ENCODE measurements around the gene SLC39A2. TPM values are rescaled to one million over a fixed set of nuclear protein-coding genes. Genes with fewer than 3 reads are reported as not detected.

SLC39A2 gene
- total RNA-seq, 4 donors from 2014 or later: not detected

DNA sequence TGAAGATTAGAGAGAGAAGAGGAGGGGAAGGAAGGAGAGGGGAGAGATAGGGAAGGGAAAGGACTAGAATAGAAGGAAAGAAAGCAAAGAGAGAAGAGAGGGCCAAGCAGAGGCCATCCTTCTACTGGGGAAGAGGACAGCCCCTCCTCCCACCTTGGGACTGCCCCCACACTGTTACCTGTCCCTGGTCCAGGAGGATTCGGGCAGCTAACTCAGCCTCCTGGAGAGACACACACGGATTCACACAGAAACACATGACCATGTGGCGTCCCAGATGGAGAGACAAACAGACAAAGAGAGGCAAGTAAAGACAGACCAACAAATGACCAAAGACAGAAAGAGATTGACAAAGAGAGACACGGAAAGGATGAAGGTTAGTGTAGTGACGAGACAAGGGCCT lies 23.6 kb downstream of the SLC39A2 start:
- no peak for TF ChIP-seq POLR2A (IDR thresholded peaks at IDR 0.05)
- TF ChIP-seq, protein P1, sequence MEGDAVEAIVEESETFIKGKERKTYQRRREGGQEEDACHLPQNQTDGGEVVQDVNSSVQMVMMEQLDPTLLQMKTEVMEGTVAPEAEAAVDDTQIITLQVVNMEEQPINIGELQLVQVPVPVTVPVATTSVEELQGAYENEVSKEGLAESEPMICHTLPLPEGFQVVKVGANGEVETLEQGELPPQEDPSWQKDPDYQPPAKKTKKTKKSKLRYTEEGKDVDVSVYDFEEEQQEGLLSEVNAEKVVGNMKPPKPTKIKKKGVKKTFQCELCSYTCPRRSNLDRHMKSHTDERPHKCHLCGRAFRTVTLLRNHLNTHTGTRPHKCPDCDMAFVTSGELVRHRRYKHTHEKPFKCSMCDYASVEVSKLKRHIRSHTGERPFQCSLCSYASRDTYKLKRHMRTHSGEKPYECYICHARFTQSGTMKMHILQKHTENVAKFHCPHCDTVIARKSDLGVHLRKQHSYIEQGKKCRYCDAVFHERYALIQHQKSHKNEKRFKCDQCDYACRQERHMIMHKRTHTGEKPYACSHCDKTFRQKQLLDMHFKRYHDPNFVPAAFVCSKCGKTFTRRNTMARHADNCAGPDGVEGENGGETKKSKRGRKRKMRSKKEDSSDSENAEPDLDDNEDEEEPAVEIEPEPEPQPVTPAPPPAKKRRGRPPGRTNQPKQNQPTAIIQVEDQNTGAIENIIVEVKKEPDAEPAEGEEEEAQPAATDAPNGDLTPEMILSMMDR (IDR thresholded peaks at IDR 0.05 in 4 of 5, conservative IDR thresholded peaks at IDR 0.05 in 1 of 5): no peak
- in situ Hi-C loops (cut with MboI; ENCODE audit: low sequenced_read_pairs in 4 of 4): no loop called here
- Histone ChIP-seq H3K27me3 (no peaks in the 10 kb centered on the region), H3K27ac (peak overlapping the region; percentile 97 to 100 (median 100)), H3K36me3 (peaks cover 0 to 58% of the 10 kb centered on the region in 2 donors), H3K9me3 (no peaks in the 10 kb centered on the region), H3K4me3 (peak overlapping the region; percentile 95 to 99 (median 99)), H3K4me1 (peaks cover 77 to 81% of the 10 kb centered on the region in 2 donors)
- no peak for DNase-seq
- no peak for ATAC-seq
- intact Hi-C loops (cut with DNase I; ENCODE audit: low total_unique reads): no loop called here

DNA sequence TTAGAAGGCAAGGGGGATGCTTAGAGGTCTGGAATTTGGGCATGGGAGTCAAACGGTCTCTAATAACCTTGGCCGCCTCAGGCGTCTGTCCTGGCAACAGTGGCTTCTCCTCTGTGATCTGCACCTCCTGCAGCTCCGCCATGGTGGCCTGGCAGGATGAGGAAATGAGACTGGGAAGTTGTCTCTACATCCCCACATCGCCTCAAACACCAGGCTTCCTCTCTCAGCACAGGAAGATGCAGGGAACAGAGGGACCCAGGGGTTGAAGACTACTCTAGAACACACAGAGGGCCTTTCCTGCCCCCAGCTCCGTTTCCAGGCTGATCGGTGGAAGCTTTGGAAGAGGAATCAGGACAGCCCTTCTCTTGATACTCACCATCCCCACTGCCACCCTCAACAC lies 24.1 kb downstream of the SLC39A2 start:
- intact Hi-C loops (cut with DNase I; ENCODE audit: low total_unique reads): no loop called here
- Histone ChIP-seq H3K9me3 (no peaks in the 10 kb centered on the region), H3K4me1 (peaks cover 77 to 80% of the 10 kb centered on the region in 2 donors), H3K4me3 (peak overlapping the region; percentile 95 to 99 (median 99)), H3K27me3 (no peaks in the 10 kb centered on the region), H3K36me3 (peaks cover 0 to 53% of the 10 kb centered on the region in 2 donors), H3K27ac (peak overlapping the region; percentile 97 to 100 (median 100))
- ATAC-seq (no peak), DNase-seq (peak in 1 of 2 donors; percentile 49)
- in situ Hi-C loops (cut with MboI; ENCODE audit: low sequenced_read_pairs in 4 of 4): no loop called here
- TF ChIP-seq POLR2A (IDR thresholded peaks at IDR 0.05): no peak
- TF ChIP-seq, protein P1 (IDR thresholded peaks at IDR 0.05 in 4 of 5, conservative IDR thresholded peaks at IDR 0.05 in 1 of 5): no peak

DNA sequence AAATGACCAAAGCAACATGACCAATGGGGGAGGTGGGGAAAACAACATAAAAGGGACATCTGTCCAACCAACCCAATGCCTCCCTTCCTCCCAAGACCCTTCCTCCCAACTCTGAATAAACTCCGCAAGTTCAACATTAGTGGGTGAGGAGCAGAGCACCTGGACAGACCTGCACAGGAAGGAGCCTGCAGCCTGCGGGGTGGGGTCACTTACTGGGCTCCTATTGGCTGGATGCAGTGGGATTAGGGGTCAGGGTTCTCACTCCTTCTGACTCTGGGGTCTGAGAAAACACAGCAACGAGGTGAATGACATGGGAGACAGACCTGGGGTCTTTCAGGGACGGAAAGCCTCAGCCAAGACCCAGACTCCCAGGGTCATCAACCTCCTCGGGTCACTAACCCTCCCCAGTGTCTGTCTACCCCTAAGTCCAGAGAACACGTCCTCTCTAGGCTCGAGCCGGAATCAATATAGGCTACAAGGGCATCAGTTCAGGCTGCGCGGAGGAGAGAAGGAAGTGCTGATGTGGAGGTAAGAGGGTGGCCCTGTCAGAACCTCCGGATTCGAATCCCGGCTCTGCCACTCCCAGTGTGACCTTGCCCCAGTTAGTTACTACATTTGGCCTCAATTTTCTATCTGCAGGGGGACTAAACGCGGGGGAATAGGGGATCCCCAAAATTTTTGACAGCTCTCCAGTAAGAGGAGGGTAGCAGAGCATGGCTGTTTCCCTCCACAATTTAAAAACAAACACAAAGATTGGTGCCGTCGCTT lies 24.9 kb downstream of the SLC39A2 start:
- peak overlapping the region; percentile 95 to 99 (median 99) for H3K4me3 ChIP-seq
- peaks cover 0 to 45% of the 10 kb centered on the region in 2 donors for H3K36me3 ChIP-seq
- in situ Hi-C loops (cut with MboI; ENCODE audit: low sequenced_read_pairs in 4 of 4): no loop called here
- no peaks in the 10 kb centered on the region for H3K9me3 ChIP-seq
- intact Hi-C loops (cut with DNase I; ENCODE audit: low total_unique reads): no loop called here
- H3K27ac ChIP-seq: peak overlapping the region; percentile 97 to 100 (median 100)
- H3K4me1 ChIP-seq: peaks cover 69 to 76% of the 10 kb centered on the region in 2 donors
- peak in 1 of 2 donors; percentile 55 for DNase-seq
- peak in 1 of 2 donors; percentile 10 for ATAC-seq
- no peak for TF ChIP-seq POLR2A (IDR thresholded peaks at IDR 0.05)
- TF ChIP-seq, protein P1 (IDR thresholded peaks at IDR 0.05 in 4 of 5, conservative IDR thresholded peaks at IDR 0.05 in 1 of 5): no peak
- H3K27me3 ChIP-seq: no peaks in the 10 kb centered on the region

DNA sequence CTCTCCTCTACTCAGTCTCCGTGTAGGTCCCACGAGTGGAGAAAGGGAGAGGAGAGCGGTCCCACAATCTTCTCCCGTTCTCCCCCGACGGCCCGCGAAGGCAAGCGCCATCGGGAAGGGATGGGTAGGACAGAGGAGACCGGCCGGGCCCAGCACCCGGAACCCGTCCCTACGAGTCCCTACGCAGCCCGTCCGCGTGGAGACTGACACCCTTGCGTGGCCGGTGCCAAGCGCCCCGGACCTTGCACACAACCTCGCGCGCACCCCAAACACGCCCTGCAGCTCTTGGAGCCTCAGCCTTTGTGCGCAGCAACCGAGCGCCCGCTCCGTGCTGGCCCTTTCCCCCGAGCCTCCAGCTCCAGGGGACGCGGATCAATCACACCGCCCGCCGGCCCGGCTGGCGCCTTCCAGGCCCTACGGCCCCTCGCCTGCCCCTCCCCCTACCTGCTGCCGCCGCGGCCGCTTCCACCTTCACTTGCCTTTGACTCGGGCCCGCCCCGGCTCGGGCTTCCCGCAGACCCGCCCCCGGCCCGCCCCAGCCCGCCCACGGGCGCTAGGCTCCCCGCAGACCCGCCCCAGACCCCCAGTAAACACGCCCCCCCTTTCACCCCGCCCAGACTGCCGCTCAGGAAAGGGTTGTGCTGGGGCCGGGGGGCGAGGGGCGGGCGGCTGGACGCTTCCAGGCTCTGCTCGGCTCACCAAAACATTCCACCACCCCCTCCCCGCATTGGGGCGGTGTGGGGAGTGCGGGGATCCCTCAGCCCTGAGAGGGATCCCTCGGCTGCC lies 25.7 kb downstream of the SLC39A2 start, which contains the start of gene NDRG2:
TSS of gene NDRG2 (minus strand) at position 477 of the 786 bp plus-strand sequence. CDS start 1,746 bp downstream, outside the sequence.
- H3K27me3 ChIP-seq: no peaks in the 10 kb centered on the region
- H3K27ac ChIP-seq: peak within 1 kb of the TSS; percentile 97 to 100 (median 100)
- in situ Hi-C loops (cut with MboI; ENCODE audit: low sequenced_read_pairs in 4 of 4): loop anchor here in 1 of 4 donors (25.0 kb wide), 1 partner anchor 562 kb away; the partner anchor contains the start of genes APEX1, OSGEP, PIP4P1 and PNP
- peak; percentile 82 to 89 for DNase-seq
- H3K4me3 ChIP-seq: peak within 1 kb of the TSS; percentile 95 to 99 (median 99)
- peak; percentile 73 to 90 for TF ChIP-seq POLR2A (IDR thresholded peaks at IDR 0.05)
- TF ChIP-seq, protein P1 (IDR thresholded peaks at IDR 0.05 in 4 of 5, conservative IDR thresholded peaks at IDR 0.05 in 1 of 5): no peak
- no peaks in the 10 kb centered on the region for H3K9me3 ChIP-seq
- intact Hi-C loops (cut with DNase I; ENCODE audit: low total_unique reads): loop anchor here (1.0 kb wide), 1 partner anchor 15 kb away; no protein-coding TSS in a partner anchor
- H3K4me1 ChIP-seq: peaks cover 65 to 68% of the 10 kb centered on the region in 2 donors
- peak; percentile 36 to 56 for ATAC-seq
- peaks cover 0 to 37% of the 10 kb centered on the region in 2 donors for H3K36me3 ChIP-seq
